Measurements from ENCODE around the gene TMEM129.
A peak's percentile ranks its signal among the peaks of the same experiment; 100 is the strongest.

TMEM129 gene, protein sequence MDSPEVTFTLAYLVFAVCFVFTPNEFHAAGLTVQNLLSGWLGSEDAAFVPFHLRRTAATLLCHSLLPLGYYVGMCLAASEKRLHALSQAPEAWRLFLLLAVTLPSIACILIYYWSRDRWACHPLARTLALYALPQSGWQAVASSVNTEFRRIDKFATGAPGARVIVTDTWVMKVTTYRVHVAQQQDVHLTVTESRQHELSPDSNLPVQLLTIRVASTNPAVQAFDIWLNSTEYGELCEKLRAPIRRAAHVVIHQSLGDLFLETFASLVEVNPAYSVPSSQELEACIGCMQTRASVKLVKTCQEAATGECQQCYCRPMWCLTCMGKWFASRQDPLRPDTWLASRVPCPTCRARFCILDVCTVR

DNA sequence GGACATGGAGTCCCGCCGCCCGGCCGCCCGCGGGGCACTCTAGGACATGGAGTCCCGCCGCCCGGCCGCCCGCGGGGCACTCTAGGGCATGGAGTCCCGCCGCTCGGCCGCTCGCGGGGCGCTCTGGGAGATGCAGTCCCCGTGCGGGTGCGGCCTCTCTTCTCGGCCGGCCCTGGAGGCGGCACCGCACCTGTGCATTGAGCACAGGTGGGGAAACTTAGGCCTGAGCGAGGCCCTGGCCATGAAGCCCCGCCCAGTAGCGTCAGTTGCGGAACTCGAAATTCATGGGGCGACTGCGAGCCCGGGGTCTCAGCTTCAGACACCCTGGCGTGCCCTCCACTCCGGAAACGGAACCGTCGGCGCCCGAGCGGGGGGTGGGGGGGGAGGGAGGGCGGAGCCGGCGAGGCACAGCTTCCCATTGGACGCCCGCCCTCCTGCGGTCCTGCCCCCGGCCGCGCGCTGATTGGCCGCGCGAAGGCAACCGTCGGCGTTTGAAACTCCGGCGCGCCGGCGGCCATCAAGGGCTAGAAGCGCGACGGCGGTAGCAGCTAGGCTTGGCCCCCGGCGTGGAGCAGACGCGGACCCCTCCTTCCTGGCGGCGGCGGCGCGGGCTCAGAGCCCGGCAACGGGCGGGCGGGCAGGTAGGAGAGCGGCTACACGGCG, at the start of gene TMEM129, which contains the start of gene TACC3:
Gene TMEM129 (minus strand): TSS at position 321 of the 663 bp plus-strand sequence. CDS start 486 bp downstream, outside the sequence.
Gene TACC3 (plus strand): TSS at position 519 of the 663 bp plus-strand sequence. CDS start 1,901 bp downstream, outside the sequence.
- peak; percentile 87 for ATAC-seq
- TF ChIP-seq TOX (CRISPR knock-in tag; IDR thresholded peaks at IDR 0.05; ENCODE audit: borderline replicate concordance), result no peak
- TF ChIP-seq ZNF8 (CRISPR knock-in tag; IDR thresholded peaks at IDR 0.05), result no peak

DNA sequence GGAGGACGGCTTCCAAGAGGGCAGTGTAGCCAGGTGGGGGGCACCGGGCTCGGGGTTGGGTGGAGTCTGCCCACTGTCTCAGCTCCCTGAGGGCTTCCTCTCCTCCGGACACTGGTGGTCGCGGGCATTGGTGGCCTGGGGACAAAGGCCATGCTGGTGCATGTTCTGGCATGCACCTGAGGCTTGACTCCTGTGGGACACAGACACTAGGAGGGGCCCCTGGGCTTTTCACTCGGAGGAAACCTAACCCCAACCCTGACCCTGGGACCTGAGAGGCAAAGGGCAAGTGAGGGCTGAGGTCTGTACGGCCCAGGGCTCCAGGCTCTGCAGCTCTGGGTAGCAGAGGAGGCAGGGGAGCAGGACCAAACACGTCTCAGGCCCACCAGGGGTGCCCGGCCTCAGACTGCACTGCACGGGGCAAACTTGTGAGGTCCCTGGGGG, 49.7 kb upstream of the TMEM129 start:
- TF ChIP-seq, protein P1, sequence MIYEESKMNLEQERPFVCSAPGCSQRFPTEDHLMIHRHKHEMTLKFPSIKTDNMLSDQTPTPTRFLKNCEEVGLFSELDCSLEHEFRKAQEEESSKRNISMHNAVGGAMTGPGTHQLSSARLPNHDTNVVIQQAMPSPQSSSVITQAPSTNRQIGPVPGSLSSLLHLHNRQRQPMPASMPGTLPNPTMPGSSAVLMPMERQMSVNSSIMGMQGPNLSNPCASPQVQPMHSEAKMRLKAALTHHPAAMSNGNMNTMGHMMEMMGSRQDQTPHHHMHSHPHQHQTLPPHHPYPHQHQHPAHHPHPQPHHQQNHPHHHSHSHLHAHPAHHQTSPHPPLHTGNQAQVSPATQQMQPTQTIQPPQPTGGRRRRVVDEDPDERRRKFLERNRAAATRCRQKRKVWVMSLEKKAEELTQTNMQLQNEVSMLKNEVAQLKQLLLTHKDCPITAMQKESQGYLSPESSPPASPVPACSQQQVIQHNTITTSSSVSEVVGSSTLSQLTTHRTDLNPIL (CRISPR knock-in tag; IDR thresholded peaks at IDR 0.05; ENCODE audit: low read depth), result no peak
- TF ChIP-seq CSDC2 (CRISPR knock-in tag; IDR thresholded peaks at IDR 0.05), result no peak
- TF ChIP-seq, protein P2, sequence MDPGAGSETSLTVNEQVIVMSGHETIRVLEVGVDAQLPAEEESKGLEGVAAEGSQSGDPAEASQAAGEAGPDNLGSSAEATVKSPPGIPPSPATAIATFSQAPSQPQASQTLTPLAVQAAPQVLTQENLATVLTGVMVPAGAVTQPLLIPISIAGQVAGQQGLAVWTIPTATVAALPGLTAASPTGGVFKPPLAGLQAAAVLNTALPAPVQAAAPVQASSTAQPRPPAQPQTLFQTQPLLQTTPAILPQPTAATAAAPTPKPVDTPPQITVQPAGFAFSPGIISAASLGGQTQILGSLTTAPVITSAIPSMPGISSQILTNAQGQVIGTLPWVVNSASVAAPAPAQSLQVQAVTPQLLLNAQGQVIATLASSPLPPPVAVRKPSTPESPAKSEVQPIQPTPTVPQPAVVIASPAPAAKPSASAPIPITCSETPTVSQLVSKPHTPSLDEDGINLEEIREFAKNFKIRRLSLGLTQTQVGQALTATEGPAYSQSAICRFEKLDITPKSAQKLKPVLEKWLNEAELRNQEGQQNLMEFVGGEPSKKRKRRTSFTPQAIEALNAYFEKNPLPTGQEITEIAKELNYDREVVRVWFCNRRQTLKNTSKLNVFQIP (CRISPR knock-in tag; IDR thresholded peaks at IDR 0.05; ENCODE audit: borderline replicate concordance, low read depth), result no peak
- TF ChIP-seq ESRRG (CRISPR knock-in tag; IDR thresholded peaks at IDR 0.05), result no peak
- no peak for ATAC-seq

DNA sequence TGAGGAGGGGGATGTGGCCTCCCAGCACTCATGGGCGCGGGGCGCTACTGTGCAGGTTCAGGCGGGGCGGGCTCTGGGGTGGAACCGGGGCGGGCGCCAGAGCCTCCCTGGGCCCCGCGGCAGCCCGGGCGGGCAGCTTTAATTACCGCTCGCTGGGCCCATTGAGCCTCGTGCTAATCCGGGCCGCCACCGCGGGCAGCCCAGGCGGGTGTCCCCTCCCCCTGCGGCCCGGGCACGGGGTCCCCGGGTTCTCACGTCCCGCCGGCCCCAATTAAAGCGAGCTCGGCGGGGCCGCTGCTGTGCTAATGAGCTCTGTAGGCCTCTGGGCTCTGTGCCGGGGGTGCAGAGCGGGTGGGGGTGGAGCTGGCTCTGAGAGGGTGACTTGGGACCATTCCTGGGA, 49.1 kb upstream of the TMEM129 start:
- ATAC-seq, result no peak
- TF ChIP-seq, protein P3, sequence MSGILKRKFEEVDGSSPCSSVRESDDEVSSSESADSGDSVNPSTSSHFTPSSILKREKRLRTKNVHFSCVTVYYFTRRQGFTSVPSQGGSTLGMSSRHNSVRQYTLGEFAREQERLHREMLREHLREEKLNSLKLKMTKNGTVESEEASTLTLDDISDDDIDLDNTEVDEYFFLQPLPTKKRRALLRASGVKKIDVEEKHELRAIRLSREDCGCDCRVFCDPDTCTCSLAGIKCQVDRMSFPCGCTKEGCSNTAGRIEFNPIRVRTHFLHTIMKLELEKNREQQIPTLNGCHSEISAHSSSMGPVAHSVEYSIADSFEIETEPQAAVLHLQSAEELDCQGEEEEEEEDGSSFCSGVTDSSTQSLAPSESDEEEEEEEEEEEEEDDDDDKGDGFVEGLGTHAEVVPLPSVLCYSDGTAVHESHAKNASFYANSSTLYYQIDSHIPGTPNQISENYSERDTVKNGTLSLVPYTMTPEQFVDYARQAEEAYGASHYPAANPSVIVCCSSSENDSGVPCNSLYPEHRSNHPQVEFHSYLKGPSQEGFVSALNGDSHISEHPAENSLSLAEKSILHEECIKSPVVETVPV (CRISPR knock-in tag; IDR thresholded peaks at IDR 0.05), result no peak
- TF ChIP-seq, protein P4, sequence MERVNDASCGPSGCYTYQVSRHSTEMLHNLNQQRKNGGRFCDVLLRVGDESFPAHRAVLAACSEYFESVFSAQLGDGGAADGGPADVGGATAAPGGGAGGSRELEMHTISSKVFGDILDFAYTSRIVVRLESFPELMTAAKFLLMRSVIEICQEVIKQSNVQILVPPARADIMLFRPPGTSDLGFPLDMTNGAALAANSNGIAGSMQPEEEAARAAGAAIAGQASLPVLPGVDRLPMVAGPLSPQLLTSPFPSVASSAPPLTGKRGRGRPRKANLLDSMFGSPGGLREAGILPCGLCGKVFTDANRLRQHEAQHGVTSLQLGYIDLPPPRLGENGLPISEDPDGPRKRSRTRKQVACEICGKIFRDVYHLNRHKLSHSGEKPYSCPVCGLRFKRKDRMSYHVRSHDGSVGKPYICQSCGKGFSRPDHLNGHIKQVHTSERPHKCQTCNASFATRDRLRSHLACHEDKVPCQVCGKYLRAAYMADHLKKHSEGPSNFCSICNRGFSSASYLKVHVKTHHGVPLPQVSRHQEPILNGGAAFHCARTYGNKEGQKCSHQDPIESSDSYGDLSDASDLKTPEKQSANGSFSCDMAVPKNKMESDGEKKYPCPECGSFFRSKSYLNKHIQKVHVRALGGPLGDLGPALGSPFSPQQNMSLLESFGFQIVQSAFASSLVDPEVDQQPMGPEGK (CRISPR knock-in tag; IDR thresholded peaks at IDR 0.05; ENCODE audit: borderline replicate concordance), result no peak
- TF ChIP-seq ZFP30 (CRISPR knock-in tag; IDR thresholded peaks at IDR 0.05) (no peak), TOX (CRISPR knock-in tag; IDR thresholded peaks at IDR 0.05; ENCODE audit: borderline replicate concordance) (no peak), ISL1 (CRISPR knock-in tag; IDR thresholded peaks at IDR 0.05) (no peak), GLIS3 (CRISPR knock-in tag; IDR thresholded peaks at IDR 0.05) (no peak), ARNTL (CRISPR knock-in tag; IDR thresholded peaks at IDR 0.05; ENCODE audit: borderline replicate concordance, low read depth) (no peak), ZFP3 (CRISPR knock-in tag; IDR thresholded peaks at IDR 0.05) (no peak), RARB (CRISPR knock-in tag; IDR thresholded peaks at IDR 0.05) (no peak)

DNA sequence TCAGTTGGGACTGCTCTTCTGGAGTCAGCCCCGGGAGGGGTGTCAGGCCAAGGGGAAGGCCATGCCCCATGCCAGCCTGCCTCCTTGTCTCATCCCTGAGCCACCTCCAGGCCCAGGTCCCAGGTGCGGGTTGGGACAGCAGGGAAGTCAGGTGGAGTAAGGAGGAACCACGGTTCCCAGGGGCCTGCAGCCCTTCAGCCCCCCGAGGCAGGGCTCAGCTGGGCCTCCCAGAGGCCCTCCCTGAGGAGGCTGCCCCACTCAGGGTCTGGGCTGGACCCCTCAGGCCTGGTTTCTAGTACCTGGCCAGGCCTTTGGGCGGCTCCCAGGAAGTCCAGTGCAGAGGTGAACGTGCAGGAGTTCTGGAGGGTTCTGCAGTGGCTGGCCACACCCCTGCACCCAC, 48.6 kb upstream of the TMEM129 start:
- TF ChIP-seq ISL1 (CRISPR knock-in tag; IDR thresholded peaks at IDR 0.05) (no peak), GLIS3 (CRISPR knock-in tag; IDR thresholded peaks at IDR 0.05) (no peak), ZFP3 (CRISPR knock-in tag; IDR thresholded peaks at IDR 0.05) (no peak), TOX (CRISPR knock-in tag; IDR thresholded peaks at IDR 0.05; ENCODE audit: borderline replicate concordance) (no peak), OSR1 (CRISPR knock-in tag; IDR thresholded peaks at IDR 0.05) (no peak), ZNF565 (CRISPR knock-in tag; conservative IDR thresholded peaks at IDR 0.05; ENCODE audit: low read depth) (no peak)
- ATAC-seq, result no peak

DNA sequence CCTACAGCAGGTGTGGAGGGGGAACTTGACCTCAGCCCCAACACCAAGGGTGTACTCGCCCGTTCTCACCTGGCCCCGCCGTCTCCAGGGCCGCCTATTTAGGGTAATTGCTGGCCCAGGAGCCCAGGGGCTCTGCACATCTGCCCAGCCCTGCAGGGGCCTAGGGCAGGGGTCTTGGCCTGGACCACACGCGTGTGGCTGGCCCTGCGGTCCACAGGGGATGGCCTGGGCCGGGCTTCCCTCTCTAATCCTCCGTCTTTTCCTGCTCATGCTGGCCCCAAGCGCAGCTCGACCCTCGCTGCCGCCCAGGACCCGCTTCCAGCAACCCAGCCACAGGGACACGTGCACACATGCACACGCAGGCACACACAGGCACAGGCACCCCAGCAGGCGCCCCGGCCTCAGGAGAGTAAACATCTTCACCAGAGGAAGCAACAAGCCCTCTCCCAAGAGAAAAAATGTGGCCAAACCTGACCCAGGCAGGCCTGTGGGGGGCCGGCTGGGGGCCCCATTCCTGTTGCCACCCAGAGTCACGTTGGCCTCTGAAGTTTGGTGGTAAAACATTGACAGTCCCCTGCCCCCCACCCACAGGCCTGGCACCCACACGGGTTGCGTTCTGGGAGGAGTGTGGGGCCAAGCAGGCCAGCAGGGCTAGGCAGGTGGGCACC, 47.4 kb upstream of the TMEM129 start:
- no peak for ATAC-seq
- no peak for TF ChIP-seq ESRRG (CRISPR knock-in tag; IDR thresholded peaks at IDR 0.05)
- no peak for TF ChIP-seq ISL1 (CRISPR knock-in tag; IDR thresholded peaks at IDR 0.05)
- TF ChIP-seq ZFP30 (CRISPR knock-in tag; IDR thresholded peaks at IDR 0.05), result no peak
- no peak for TF ChIP-seq ZNF8 (CRISPR knock-in tag; IDR thresholded peaks at IDR 0.05)
- no peak for TF ChIP-seq ZFP3 (CRISPR knock-in tag; IDR thresholded peaks at IDR 0.05)
- TF ChIP-seq, protein P3 (CRISPR knock-in tag; IDR thresholded peaks at IDR 0.05), result no peak
- no peak for TF ChIP-seq RARB (CRISPR knock-in tag; IDR thresholded peaks at IDR 0.05)
- TF ChIP-seq, protein P2 (CRISPR knock-in tag; IDR thresholded peaks at IDR 0.05; ENCODE audit: borderline replicate concordance, low read depth), result no peak
- TF ChIP-seq SNAI2 (CRISPR knock-in tag; IDR thresholded peaks at IDR 0.05), result no peak
- no peak for TF ChIP-seq ZC3H10 (CRISPR knock-in tag; IDR thresholded peaks at IDR 0.05)
- no peak for TF ChIP-seq PPARA (CRISPR knock-in tag; IDR thresholded peaks at IDR 0.05; ENCODE audit: borderline replicate concordance)

All from SK-N-SH treated with all-trans-retinoic acid at 6 μM for 48 hours (cell line).